GM18526 (cell line): ENCODE measurements around the gene CA5A.

ENCODE experiments used
- POLR2A ChIP-seq: IDR thresholded peaks from 3 replicates; pipeline ENCODE4 v1.6.1; 2011; ENCODE audit not compliant: insufficient read length; ENCODE audit errors: extremely low read depth

Gene CA5A

GRCh38 chr16:87842209-87842869, 94.0 kb downstream of the CA5A start:
- TF ChIP-seq POLR2A: no peak

- TF ChIP-seq POLR2A: no peak
Observed at GRCh38 chr16:87841340-87842208, 94.8 kb downstream of the CA5A start.

GRCh38 chr16:87840271-87840978, 95.9 kb downstream of the CA5A start:
- TF ChIP-seq POLR2A: no peak

GRCh38 chr16:87839542-87840270, 96.6 kb downstream of the CA5A start:
- no peak for TF ChIP-seq POLR2A

GRCh38 chr16:87838643-87839541, 97.4 kb downstream of the CA5A start:
- no peak for TF ChIP-seq POLR2A
